ENCODE results near the gene PSENEN.

DNA sequence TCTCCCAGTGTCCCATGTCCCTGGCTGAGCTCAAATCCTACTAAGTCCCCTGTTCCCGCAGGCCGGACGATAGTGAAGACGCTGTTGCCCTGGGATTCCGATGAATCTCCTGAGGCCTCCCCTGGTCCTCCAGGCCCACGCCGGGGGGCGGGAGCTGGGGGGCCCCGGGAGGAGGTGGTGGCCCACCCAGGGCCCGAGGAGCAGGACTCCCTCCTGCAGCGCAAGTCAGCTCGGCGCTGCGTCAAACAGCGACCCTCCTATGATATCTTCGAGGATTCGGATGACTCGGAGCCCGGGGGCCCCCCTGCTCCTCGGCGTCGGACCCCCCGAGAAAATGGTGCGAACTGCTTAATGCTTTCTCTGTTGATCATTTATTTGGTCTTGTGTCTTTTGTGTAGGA, 21.8 kb upstream of the PSENEN start:
- TF ChIP-seq POLR2A (IDR thresholded peaks at IDR 0.05) (no peak), CTCF (IDR thresholded peaks at IDR 0.05) (no peak)
